HG03432 (cell line): ENCODE measurements around the gene FAM187B.
"Not testable (repeated sequence)": the region's sequence is repeated elsewhere in the genome, so short reads cannot be mapped to it uniquely, and the experiment has no call there.

Source experiments
- ATAC-seq: cut with Tn5 transposase; IDR thresholded peaks from one replicate; pipeline ENCODE4 v1.9.1; 2021; ENCODE audit warnings: mild to moderate bottlenecking, moderate library complexity; ENCODE audit not compliant: unreplicated experiment

FAM187B gene

DNA sequence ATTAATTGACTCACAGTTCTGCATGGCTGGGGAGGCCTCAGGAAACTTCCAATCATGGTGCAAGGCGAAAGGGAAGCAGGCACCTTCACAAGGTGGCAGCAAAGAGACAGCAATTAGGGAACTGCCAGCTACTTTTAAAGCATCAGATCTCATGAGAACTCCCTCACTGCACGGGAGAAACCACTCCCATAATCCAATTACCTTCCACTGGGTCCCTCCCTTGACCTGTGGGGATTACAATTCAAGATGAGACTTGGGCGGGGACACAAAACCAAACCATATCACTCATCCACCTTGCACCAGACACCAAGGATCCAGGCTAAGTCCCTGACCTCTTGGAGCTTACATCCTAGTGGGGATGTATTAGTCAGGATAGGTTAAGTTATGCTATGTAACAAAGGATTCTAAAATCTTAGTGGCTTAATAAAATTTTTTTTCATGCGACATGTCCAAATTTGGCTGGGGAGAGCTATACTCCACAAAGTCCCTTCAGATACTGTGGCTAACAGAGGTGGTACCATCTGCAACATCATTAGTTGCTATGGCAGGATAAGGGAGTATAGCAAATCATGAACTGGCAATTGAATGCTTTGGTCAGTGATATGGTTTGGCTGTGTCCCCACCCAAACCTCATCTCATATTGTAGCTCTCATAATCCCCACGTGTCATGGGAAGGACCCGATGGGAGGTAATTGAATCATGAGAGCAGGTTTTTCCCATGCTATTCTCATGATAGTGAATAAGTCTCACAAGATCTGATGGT is 8.3 kb upstream of the FAM187B start:
- ATAC-seq, result no peak

- no peak for ATAC-seq
Observed at GRCh38 chr19:35232912-35233311, 4.4 kb upstream of the FAM187B start.

DNA sequence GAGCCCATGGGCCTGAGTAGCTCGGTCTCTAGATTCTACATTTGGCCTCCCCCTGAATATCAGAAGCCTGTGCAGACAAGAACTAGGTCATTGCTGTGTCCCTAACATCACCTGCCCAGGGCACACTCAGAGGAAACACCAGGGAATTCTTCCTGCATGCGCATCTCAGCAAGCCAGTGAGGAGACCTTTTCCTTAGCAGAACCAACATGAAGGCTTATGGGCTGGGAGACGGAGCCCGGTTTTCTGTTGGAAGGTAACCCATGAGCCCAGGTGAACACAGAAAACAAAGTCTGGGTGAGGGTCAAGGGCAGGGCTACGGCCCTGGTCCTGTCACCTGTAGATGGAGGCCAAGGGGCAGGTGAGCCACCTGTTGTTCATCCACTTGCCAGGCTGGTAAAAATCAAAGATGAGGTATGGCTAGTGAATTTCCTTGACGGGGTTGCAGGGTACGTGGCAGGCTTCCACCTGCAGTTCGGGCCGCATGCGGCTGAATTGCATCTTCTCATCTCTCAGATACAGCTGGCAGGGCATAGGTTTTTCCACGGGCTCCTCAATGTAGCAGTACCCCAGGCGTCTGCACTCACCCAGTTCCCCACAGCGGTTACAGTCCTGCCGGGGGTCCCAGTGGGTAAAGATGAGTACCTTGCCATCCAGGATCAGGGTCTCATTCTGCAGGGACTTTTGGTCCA is 3.6 kb upstream of the FAM187B start:
- no peak for ATAC-seq

DNA sequence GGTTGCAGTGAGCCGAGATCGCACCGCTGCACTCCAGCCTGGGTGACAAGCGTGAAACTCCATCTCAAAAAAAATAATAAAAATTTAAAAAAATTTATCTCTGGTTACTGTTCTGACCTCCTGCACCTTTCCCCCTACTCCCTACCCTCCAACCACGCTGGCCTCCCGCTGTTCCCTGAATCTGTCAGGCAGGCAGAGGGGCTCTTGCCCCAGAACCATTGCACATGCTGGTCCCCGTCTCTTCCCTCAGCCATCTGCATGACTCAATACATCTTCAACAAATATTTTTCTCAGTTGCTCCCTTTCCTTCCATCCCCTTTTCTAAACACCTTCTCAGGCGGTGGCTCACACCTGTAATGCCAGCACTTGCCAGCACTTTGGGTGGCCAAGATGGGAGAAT is 1.1 kb upstream of the FAM187B start:
- no peak for ATAC-seq

DNA sequence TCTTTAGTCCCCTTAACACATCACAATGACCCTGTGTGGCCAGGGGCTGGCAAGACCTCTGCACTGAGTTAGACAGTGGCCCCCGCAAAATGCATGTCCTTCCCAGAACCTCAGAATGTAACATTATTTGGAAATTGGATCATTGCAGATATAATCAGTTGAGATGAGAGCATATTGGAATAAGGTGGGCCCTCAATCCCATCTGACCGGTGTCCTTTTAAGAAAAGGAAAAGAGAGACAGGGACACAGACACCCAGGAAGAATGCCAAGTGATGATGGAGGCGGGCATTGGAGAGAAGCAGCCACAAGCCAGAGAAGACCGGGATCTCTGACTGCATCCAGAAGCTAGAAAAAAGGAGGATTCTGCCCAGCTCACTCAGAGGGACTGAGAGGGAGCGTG is 1.8 kb downstream of the FAM187B start:
- no peak for ATAC-seq

DNA sequence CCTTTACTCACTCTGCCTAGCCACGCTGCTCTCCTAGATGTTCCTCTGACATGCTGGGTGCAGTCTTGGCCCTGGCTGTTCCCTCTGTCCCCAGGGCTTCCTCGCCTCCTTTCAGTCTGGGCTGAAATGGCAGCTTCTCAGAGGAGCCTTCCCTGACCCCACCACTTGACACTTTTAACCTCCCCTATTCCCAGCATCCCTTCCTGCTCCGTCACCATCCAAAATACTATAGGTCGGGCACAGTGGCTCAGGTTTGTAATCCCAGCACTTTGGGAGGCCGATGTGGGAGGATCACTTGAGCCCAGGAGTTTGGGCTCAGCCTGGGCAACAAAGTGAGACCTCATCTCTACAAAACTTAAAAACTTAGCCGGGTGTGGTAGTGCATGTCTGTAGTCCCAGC is 2.6 kb downstream of the FAM187B start:
- no peak for ATAC-seq

GRCh38 chr19:35224681-35225571 is 3.6 kb downstream of the FAM187B start:
- no peak for ATAC-seq

- ATAC-seq, result no peak
Observed at GRCh38 chr19:35223862-35224505, 4.6 kb downstream of the FAM187B start.

DNA sequence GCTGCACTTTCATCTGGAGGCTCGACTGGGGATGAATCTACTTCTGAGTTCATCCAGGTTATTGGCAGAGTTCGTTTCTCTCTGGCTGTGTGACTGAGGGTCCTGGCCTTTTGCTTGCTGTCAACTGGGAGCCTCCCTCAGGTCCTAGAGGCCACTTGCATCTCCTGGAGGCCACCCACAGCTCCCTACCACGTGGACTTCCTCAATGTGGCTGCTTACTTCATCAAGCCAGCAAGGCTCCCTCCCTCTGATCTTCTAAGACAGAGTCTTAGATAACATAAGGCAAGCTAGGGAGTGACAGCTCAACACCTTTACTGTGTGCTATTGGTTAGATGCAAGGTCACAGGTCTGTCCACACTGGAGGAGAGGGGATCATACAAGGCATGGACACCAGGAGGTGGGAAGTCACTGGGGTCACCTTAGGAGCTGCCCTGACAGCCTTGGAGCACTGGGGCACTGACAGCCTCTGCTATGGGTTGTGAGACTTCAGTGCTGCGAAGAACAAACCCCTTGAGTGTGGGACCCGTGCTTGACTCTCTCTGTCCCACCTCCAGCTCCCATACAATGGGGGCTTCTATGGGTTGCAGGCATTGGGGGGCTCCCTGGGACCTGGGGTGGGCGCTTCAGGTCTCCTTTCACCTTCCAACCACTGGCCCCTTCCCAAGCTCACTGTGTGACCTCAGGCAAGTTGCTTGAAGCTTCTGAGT is 5.3 kb downstream of the FAM187B start:
- no peak for ATAC-seq

- no peak for ATAC-seq
Observed at GRCh38 chr19:35222373-35223015, 6.0 kb downstream of the FAM187B start.

DNA sequence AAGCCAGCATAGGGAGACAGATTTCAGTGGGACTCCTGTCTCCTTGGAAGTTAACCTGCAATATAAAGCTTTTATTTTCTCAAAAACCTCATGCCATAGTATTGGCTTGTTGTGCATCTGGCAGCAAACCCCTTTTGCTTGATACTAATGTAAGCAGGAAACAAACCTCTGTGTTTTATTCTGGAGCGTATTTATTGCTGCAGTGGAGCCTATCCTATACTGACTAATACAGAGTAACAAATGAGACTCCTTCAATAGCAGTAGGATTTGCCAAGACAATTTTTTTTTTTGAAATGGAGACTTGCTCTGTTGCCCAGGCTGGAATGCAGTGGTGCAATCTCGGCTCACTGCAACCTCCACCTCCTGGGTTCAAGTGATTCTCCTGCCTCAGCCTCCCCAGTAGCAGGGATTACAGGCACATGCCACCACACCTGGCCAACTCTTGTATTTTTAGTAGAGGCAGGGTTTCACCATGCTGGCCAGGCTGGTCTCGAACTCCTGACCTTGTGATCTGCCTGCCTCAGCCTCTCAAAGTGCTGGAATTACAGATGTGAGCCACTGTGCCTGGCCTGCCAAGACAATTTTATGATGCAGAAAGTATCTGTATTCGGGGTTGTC is 7.5 kb downstream of the FAM187B start:
- ATAC-seq, result not testable (repeated sequence)

- no peak for ATAC-seq
Observed at GRCh38 chr19:35220315-35220921, 8.1 kb downstream of the FAM187B start.

DNA sequence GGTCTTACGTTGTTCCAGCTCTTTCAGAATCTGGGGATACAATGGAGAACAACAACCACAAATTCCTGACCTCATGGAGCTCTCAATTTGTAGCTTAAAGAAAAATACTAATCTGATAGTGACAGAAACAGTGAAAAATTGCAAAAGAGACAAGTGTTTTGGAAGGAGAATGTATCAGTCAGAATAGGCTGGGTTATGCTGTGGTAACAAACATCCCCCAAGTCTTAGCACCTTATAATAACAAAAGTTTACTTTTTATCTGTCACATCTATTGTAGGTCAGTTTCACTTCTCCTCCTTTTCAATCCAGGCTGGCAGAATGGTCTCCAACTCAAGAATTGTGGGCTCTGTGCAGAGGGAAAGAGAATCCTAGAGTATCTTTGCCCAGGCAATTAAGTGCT is 9.5 kb downstream of the FAM187B start:
- ATAC-seq, result no peak

DNA sequence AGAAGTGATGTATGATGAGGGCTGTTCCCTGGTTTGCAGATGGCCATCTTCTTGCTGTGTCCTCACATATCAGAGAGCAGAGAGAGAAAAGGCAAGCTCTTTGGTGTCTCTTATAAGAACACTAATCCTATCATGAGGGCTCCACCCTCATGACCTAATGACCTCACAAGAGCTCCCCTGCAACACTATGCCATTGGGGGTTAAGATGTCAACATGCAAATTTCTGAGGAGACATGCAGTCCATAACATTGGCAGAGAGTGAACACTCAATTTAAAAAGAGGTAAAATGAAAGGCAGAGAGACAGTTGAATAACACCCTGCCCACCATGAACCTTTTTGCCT is 10.9 kb downstream of the FAM187B start:
- ATAC-seq, result no peak

DNA sequence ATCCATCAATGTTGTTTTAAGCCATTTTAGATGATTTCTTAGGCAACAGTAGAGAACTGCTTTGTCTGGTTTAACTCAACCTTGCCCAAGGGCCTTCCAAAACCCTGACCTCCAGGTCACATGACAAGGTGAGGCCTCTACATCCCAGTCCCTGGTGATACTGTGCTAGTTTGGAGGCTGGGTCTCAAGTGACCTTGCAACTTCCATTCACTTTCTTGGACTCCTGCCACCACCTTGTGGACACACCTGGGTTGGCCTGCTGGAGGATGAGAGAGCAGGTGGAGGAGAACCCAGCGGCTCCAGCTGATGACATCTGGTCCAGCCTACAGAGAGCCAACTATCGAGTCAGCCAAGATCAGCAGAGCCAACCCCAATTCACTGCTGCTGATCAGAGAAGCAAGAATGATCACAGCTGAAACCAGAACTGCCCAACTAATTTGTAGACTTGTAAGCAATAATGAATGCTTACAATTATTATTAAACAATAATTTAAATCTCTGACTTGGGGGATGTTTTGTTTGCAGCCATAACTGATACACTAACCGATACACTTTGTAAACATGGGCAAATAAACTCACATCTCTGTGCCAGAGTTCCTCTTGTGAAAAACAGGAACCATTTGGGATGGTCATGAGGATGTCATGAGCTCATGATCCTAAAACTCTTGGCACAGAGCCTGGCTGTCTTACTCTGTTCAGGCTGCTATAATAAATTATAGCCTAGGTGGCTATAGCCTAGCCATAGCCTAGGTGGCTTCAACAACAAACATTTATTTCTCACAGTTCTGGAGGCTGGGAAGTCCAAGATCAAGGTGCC is 11.5 kb downstream of the FAM187B start:
- ATAC-seq, result no peak

DNA sequence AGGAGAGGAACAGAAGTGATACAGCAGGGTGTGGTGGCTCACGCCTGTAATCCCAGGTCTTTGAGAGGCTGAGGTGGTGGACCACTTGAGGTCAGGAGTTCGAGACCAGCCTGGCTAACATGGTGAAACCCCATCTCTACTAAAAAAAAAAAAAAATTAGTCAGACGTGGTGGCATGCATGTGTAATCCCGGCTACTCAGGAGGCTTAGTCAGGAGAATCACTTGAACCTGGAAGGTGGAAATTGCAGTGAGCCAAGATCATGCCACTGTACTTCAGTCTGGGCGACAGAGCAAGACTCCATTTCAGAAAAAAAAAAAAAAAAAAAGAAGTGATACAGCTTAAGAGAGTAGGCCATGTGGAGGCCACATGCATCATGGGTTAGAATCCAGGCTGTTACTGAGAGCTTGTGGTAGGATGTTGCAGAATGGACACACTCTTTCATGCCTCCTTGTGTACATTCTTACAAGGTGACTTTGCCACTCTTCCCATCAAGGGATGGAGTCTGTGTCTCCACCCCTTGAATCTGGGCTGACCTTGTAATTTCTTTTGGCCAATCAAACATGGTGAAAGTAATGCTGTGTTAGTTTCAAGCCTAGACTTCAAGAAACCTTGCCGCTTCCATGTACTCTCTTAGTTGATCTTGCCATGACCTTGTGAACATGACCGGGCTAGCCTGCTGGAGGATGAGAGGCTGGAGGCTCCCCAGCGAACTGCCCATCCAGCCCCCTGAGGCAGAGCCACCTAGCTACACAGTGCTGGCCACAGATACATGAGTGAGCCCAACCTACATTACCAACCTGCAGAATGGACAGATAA is 12.3 kb downstream of the FAM187B start:
- no peak for ATAC-seq

- no peak for ATAC-seq
Observed at GRCh38 chr19:35214766-35215422, 13.6 kb downstream of the FAM187B start.
